HepG2 (cell line): ENCODE results near the gene PTPRB. TPM values are rescaled to one million over a fixed set of nuclear protein-coding genes. Genes with fewer than 3 reads are reported as not detected.

Experiments
- CREB3 ChIP-seq: sonication (generic); formaldehyde crosslinking; IDR thresholded peaks from 2 replicates; pipeline ENCODE4 v1.5.0; 2020; ENCODE audit warnings: missing genetic modification reagents
- DMAP1 ChIP-seq: IDR thresholded peaks from 2 replicates; pipeline ENCODE4 v1.6.1; 2016
- ELF1 ChIP-seq: sonication (generic); formaldehyde crosslinking; IDR thresholded peaks from 2 replicates; pipeline ENCODE4 v1.4.0; 2020; ENCODE audit warnings: missing genetic modification reagents
- NBN ChIP-seq: fragments of 450-650 bp; conservative IDR thresholded peaks from 2 replicates; pipeline ENCODE4 v1.6.1; 2017
- NPAS2 ChIP-seq: sonication (generic); formaldehyde crosslinking; IDR thresholded peaks from 2 replicates; pipeline ENCODE4 v1.8.0; 2022; ENCODE audit warnings: mild to moderate bottlenecking, missing genetic modification reagents, borderline replicate concordance
- POLR2G ChIP-seq: fragments of 200-400 bp; formaldehyde crosslinking; IDR thresholded peaks from 2 replicates; pipeline ENCODE4 v1.6.1; 2018; ENCODE audit warnings: mild to moderate bottlenecking, low read depth, low read length, moderate library complexity
- REL ChIP-seq: sonication (generic); formaldehyde crosslinking; conservative IDR thresholded peaks from 2 replicates; pipeline ENCODE4 v1.8.0; 2022; ENCODE audit warnings: mild to moderate bottlenecking, missing genetic modification reagents, moderate library complexity
- WIZ ChIP-seq: sonication (generic); formaldehyde crosslinking; IDR thresholded peaks from 2 replicates; pipeline ENCODE4 v1.5.1; 2020; ENCODE audit warnings: mild to moderate bottlenecking, missing genetic modification reagents
- ZNF207 ChIP-seq: fragments of 450-650 bp; IDR thresholded peaks from 2 replicates; pipeline ENCODE4 v1.6.1; 2016; ENCODE audit warnings: antibody characterized with exemption, borderline replicate concordance
- ZNF687 ChIP-seq: sonication (generic); formaldehyde crosslinking; IDR thresholded peaks from 2 replicates; pipeline ENCODE4 v1.5.1; 2020; ENCODE audit warnings: mild to moderate bottlenecking, missing genetic modification reagents, moderate library complexity
- ZSCAN31 ChIP-seq: sonication (generic); formaldehyde crosslinking; IDR thresholded peaks from 2 replicates; pipeline ENCODE4 v1.5.0; 2020; ENCODE audit warnings: low read depth, mild to moderate bottlenecking, missing genetic modification reagents
- polyA plus RNA-seq, 8 experiments: library from polyadenylated mRNA; depleted of rRNA in 3 of 8; stranded (reverse) in 7 of 8; unstranded in 1 of 8; fragments of >200 nt; fragmentation: Illumina TruSeq in 4 of 8; extraction: Trizol in 4 of 8; gene quantifications; 2 replicates each; pipeline versions ENCODE4 v1.2.1 to v1.2.3, GENCODE V29; 2011 to 2016; ENCODE audit warnings: low read depth in 4 of 8, missing spikeins in 1 of 8, mixed read lengths in 1 of 8; ENCODE audit not compliant: insufficient read depth in 1 of 8
- total RNA-seq, 5 experiments: library from RNA; depleted of rRNA; stranded (reverse); fragments of >200 nt; fragmentation: Illumina TruSeq; extraction: Trizol; gene quantifications; 2 replicates each; pipeline ENCODE4 v1.2.3, GENCODE V29; 2016; ENCODE audit warnings: low read depth in 1 of 5

Gene PTPRB
- total and polyA plus RNA-seq, 2 of the 13 experiments (the other 11 are each of a cell fraction or from before 2014, with no cell fraction given) = 0.02 to 0.07 TPM

- TF ChIP-seq ZNF207 = no peak
- TF ChIP-seq NPAS2 (CRISPR knock-in tag) = no peak
- TF ChIP-seq WIZ = no peak
- TF ChIP-seq ELF1 (CRISPR knock-in tag) = peak; percentile 43; the same call in 1 of the 2 replicates
- no peak for TF ChIP-seq NBN
- TF ChIP-seq POLR2G = peak; percentile 63
- TF ChIP-seq DMAP1 (CRISPR knock-in tag) = no peak
- no peak for TF ChIP-seq REL (CRISPR knock-in tag)
- no peak for TF ChIP-seq CREB3 (CRISPR knock-in tag)
- peak; percentile 24; the same call in 1 of the 2 replicates for TF ChIP-seq ZNF687 (CRISPR knock-in tag)
- no peak for TF ChIP-seq ZSCAN31 (CRISPR knock-in tag)
- TF ChIP-seq, all 625 proteins: peak for 21
Observed at GRCh38 chr12:70467918-70468733, 169.1 kb downstream of the PTPRB start (continued).
